ENCODE measurements around the gene LIPC. TPM values are rescaled to one million over a fixed set of nuclear protein-coding genes. Genes with fewer than 3 reads are reported as not detected.

The LIPC gene
- total and polyA plus RNA-seq, 9 of the 15 experiments (the other 6 are each of a cell fraction or from before 2014, with no cell fraction given): 0.07 to 0.41 (median 0.11) TPM; not detected in 2

DNA sequence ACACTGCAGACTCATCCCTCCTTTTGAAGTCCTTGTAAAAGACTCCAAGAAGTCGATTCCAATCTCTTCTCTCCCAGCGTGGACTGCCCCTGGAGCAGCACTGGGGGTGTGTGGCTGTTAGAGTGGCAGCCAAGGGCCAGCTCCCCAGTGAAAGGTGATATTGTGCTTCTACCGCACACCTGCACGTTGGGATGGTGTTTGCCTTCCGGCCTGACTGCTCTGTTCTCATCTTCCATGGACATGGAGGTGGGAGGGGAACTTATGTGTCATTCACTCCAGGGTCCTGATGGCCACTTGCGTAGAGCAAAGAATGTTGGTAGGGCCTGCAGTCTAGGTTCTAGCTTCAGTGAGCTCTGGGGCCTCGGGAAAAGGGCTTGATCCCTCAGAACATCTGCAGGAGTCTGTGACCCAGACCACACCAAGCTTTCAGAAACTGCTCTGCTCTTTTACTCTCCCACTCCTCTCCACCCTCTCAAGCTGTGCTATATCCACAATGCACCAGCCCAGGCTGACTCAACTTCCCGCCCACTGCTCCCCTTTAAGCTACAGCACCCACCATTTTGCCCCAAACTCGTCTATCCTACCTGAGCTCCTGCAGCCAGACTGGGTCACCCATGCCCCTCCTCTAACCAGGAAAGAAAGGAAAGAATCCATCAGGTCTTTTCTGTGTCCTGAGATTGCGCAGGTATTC lies 31.3 kb downstream of the LIPC start:
- Histone ChIP-seq H4K20me1 (replicated peaks; ENCODE audit: control insufficient read depth, insufficient read depth, low read length) (no peaks in the 10 kb centered on the region), H3K36me3 (ENCODE audit: control insufficient read depth, insufficient read depth, low read length) (no peaks in the 10 kb centered on the region), H3K9me1 (ENCODE audit: control insufficient read depth, insufficient read depth, low read length) (no peaks in the 10 kb centered on the region), H3K9me3 (replicated peaks; ENCODE audit: control insufficient read depth, insufficient read depth, low read depth, low read length) (no peaks in the 10 kb centered on the region), H2AFZ (ENCODE audit: low read depth, low read length) (peak overlapping the region; percentile 23; the same call in 1 of the 2 replicates), H3K4me3 (no peak overlapping the region), H3K27me3 (ENCODE audit: control insufficient read depth in 2 of 2, insufficient read depth in 2 of 2, low read length in 2 of 2) (no peaks in the 10 kb centered on the region), H3K4me1 (replicated peaks in 1 of 2; ENCODE audit: control insufficient read depth in 2 of 2, insufficient read depth in 2 of 2, low read length in 2 of 2) (peaks cover 10 to 15% of the 10 kb centered on the region in 2 experiments; a peak in 4 of 5 replicates), H3K9ac (ENCODE audit: insufficient read depth in 1 of 2, low read depth in 2 of 2, low read length in 2 of 2) (no peak overlapping the region; a peak in 1 of 4 replicates), H3K79me2 (ENCODE audit: control insufficient read depth, insufficient read depth, low read length) (no peaks in the 10 kb centered on the region), H3K27ac (ENCODE audit: extremely low read depth, low read depth, low read length) (no peak overlapping the region), H3K4me2 (ENCODE audit: insufficient read depth, low read length) (no peak overlapping the region)
- TF ChIP-seq ELF2 (CRISPR knock-in tag; IDR thresholded peaks at IDR 0.05): no peak
- peak; percentile 36; the same call in 1 of the 2 replicates for TF ChIP-seq EGR1 (conservative IDR thresholded peaks at IDR 0.05)
- TF ChIP-seq CTCFL (IDR thresholded peaks at IDR 0.05; ENCODE audit: borderline replicate concordance, insufficient read depth, low read depth, low read length, poor library complexity, severe bottlenecking): no peak
- TF ChIP-seq ZNF57 (CRISPR knock-in tag; IDR thresholded peaks at IDR 0.05): no peak
- TF ChIP-seq CBX8 (IDR thresholded peaks at IDR 0.05; ENCODE audit: borderline replicate concordance, extremely low read depth, low read depth, low read length, poor library complexity, severe bottlenecking): no peak
- ChIA-PET POLR2A (interaction anchor here (2.4 kb wide), 1 partner anchor 14 kb away, joined by 6 read pairs; no protein-coding TSS in a partner anchor), CTCF (ENCODE audit: low intra/inter-chr PET ratio) (no interaction called here)
- BruUV-seq (replicated peaks): no TSS peak
- in situ Hi-C loops (cut with MboI) (no loop called here), intact Hi-C loops (cut with micrococcal nuclease) (no loop called here)
- no peak for DNase-seq (ENCODE audit: extremely low read depth in 1 of 4, low spot score in 3 of 4)
- no peak for FAIRE-seq
- no peak for ATAC-seq
- 51% methylated on average over 10 of the region's 10 CpGs for WGBS (ENCODE audit: insufficient coverage, low coverage, missing lambda C conversion rate)
